Measurements from ENCODE around the gene NR2F1. TPM values are rescaled to one million over a fixed set of nuclear protein-coding genes. Genes with fewer than 3 reads are reported as not detected.

The NR2F1 gene
- total and polyA plus RNA-seq, 3 experiments from 2014 or later = not detected

DNA sequence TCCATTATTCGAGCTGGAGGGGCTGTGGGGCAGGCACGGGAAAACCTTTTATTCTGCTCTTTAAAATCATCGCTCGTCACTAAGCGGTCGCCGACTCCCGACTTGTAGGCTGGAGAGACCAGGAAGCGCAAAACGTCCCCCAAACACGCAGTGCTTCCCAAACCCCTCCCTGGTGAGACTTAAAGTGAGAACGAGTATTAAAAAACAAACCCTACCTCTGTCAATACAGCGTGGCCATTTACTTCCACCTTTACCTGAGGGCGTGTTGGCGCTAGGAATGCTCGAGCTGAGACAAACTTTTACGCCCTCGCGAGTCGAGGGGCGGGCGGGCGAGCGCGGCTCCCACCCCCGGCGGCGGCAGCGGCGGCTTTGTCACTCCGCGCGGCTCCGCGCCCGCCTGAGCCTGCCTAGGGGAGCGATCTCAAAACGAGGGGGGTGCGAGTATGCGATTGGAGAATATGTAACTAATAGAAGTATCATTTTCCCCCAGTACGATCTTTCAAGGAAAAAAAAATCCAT, 2.0 kb upstream of the NR2F1 start, which contains the start of gene NR2F1-AS1:
NR2F1-AS1 (minus strand) TSS at position 293 of the 519 bp plus-strand sequence.
- CTCF ChIA-PET = no interaction called here
- no peaks in the 10 kb centered on the region for H3K9me3 Mint-ChIP-seq
- Histone ChIP-seq H3K27ac (ENCODE audit: low read depth, low read length) (no peak within 1 kb of the TSS), H3K4me1 (ENCODE audit: insufficient read depth, low read length) (peaks cover 36% of the 10 kb centered on the region), H3K4me3 (ENCODE audit: low read length) (peak within 1 kb of the TSS; percentile 61), H3K9me3 (ENCODE audit: low read length) (no peaks in the 10 kb centered on the region), H3K36me3 (ENCODE audit: insufficient read depth, low read length) (no peaks in the 10 kb centered on the region), H3K27me3 (ENCODE audit: insufficient read depth, low read length, poor library complexity, severe bottlenecking) (peaks cover 70% of the 10 kb centered on the region)
- no peaks in the 10 kb centered on the region for H3K36me3 Mint-ChIP-seq
- peak within 1 kb of the TSS in 3 of 8 donors; percentile 27 to 39 (median 30) for H3K27ac Mint-ChIP-seq
- H3K4me1 Mint-ChIP-seq = peaks cover 16 to 33% (median 18%) of the 10 kb centered on the region in 3 donors
- no peak for DNase-seq
- H3K4me3 Mint-ChIP-seq = peak within 1 kb of the TSS in 3 of 7 donors; percentile 71 to 77 (median 76)
- POLR2A ChIA-PET = no interaction called here
- peaks cover 45 to 52% of the 10 kb centered on the region in 2 donors for H3K27me3 Mint-ChIP-seq

GRCh38 chr5:93582167-93582462, 907 bp upstream of the NR2F1 start:
- Mint-ChIP-seq H3K4me1 (peaks cover 19 to 36% (median 21%) of the 10 kb centered on the region in 3 donors), H3K36me3 (no peaks in the 10 kb centered on the region), H3K27me3 (peaks cover 50 to 51% of the 10 kb centered on the region in 2 donors), H3K9me3 (peaks cover 0 to 5% (median 0%) of the 10 kb centered on the region in 5 donors), H3K4me3 (no peak overlapping the region), H3K27ac (no peak overlapping the region)
- no peak overlapping the region for H3K4me3 ChIP-seq (ENCODE audit: low read length)
- CTCF ChIA-PET = interaction anchor here (1.9 kb wide), 1 partner anchor 219 kb away, joined by 6 read pairs; no protein-coding TSS in a partner anchor
- no peak for DNase-seq
- peaks cover 36% of the 10 kb centered on the region for H3K4me1 ChIP-seq (ENCODE audit: insufficient read depth, low read length)
- H3K27me3 ChIP-seq (ENCODE audit: insufficient read depth, low read length, poor library complexity, severe bottlenecking) = peaks cover 74% of the 10 kb centered on the region
- H3K36me3 ChIP-seq (ENCODE audit: insufficient read depth, low read length) = no peaks in the 10 kb centered on the region
- POLR2A ChIA-PET = no interaction called here
- no peaks in the 10 kb centered on the region for H3K9me3 ChIP-seq (ENCODE audit: low read length)
- H3K27ac ChIP-seq (ENCODE audit: low read depth, low read length) = no peak overlapping the region

- no peaks in the 10 kb centered on the region for H3K36me3 ChIP-seq (ENCODE audit: insufficient read depth, low read length)
- H3K27ac ChIP-seq (ENCODE audit: low read depth, low read length) = no peak overlapping the region
- H3K9me3 ChIP-seq (ENCODE audit: low read length) = no peaks in the 10 kb centered on the region
- H3K4me1 Mint-ChIP-seq = peaks cover 25 to 44% (median 29%) of the 10 kb centered on the region in 3 donors
- H3K9me3 Mint-ChIP-seq = peaks cover 0 to 15% (median 8%) of the 10 kb centered on the region in 5 donors
- peaks cover 36% of the 10 kb centered on the region for H3K4me1 ChIP-seq (ENCODE audit: insufficient read depth, low read length)
- ChIA-PET CTCF (interaction anchor here (1.1 to 1.9 kb wide), 2 partner anchors 218 to 223 kb away, joined by 3 to 6 read pairs; no protein-coding TSS in a partner anchor), POLR2A (no interaction called here)
- no peak overlapping the region for H3K4me3 ChIP-seq (ENCODE audit: low read length)
- no peak overlapping the region for H3K4me3 Mint-ChIP-seq
- peaks cover 73% of the 10 kb centered on the region for H3K27me3 ChIP-seq (ENCODE audit: insufficient read depth, low read length, poor library complexity, severe bottlenecking)
- H3K36me3 Mint-ChIP-seq = peaks cover 0 to 3% (median 0%) of the 10 kb centered on the region in 3 donors
- H3K27ac Mint-ChIP-seq = no peak overlapping the region
- no peak for DNase-seq
- peaks cover 49 to 54% of the 10 kb centered on the region in 2 donors for H3K27me3 Mint-ChIP-seq
Observed at GRCh38 chr5:93583439-93583767, 381 bp downstream of the NR2F1 start.

- Mint-ChIP-seq H3K27ac (peak overlapping the region in 1 of 8 donors; percentile 17), H3K4me1 (peaks cover 29 to 43% (median 29%) of the 10 kb centered on the region in 3 donors), H3K9me3 (peaks cover 3 to 19% (median 10%) of the 10 kb centered on the region in 5 donors), H3K36me3 (peaks cover 0 to 4% (median 4%) of the 10 kb centered on the region in 3 donors), H3K27me3 (peaks cover 49 to 53% of the 10 kb centered on the region in 2 donors), H3K4me3 (peak overlapping the region in 4 of 7 donors; percentile 27 to 66 (median 32))
- Histone ChIP-seq H3K4me1 (ENCODE audit: insufficient read depth, low read length) (peaks cover 32% of the 10 kb centered on the region), H3K36me3 (ENCODE audit: insufficient read depth, low read length) (no peaks in the 10 kb centered on the region), H3K27me3 (ENCODE audit: insufficient read depth, low read length, poor library complexity, severe bottlenecking) (peaks cover 72% of the 10 kb centered on the region), H3K4me3 (ENCODE audit: low read length) (no peak overlapping the region), H3K27ac (ENCODE audit: low read depth, low read length) (no peak overlapping the region), H3K9me3 (ENCODE audit: low read length) (no peaks in the 10 kb centered on the region)
- ChIA-PET CTCF (interaction anchor here (1.1 to 1.9 kb wide), 2 partner anchors 217 to 222 kb away, joined by 3 to 6 read pairs; no protein-coding TSS in a partner anchor), POLR2A (no interaction called here)
- peak in 1 of 5 donors; percentile 40 for DNase-seq
Observed at GRCh38 chr5:93583768-93584595, 960 bp downstream of the NR2F1 start.

DNA sequence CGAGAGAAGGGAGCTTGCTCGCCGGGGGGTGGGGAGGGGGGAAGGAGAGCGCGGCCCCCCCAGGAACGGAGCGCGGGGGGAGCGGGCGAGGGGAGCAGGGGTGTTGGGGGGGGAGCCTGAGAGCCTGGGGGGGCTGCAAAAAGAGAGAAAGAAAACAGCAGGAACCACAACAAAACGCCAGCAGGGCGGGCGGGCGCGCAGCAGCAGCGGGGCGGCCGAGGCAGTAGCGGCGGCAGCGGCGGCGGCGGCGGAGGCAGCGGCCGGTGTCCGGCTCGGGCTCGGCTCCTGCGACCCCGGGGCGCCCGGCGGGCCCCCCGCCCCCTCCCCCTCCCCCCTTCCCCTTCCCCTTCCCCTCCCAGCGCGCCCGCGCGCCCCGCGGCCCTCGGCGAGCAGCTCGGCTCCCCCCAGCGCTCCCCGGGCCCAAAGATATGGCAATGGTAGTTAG, 1.6 kb downstream of the NR2F1 start:
- Mint-ChIP-seq H3K4me3 (peak overlapping the region in 5 of 7 donors; percentile 15 to 69 (median 38)), H3K4me1 (peaks cover 29 to 41% (median 30%) of the 10 kb centered on the region in 3 donors), H3K9me3 (peaks cover 5 to 20% (median 10%) of the 10 kb centered on the region in 5 donors), H3K27ac (no peak overlapping the region), H3K27me3 (peaks cover 55 to 57% of the 10 kb centered on the region in 2 donors), H3K36me3 (peaks cover 0 to 5% (median 4%) of the 10 kb centered on the region in 3 donors)
- POLR2A ChIA-PET = no interaction called here
- CTCF ChIA-PET = no interaction called here
- H3K36me3 ChIP-seq (ENCODE audit: insufficient read depth, low read length) = no peaks in the 10 kb centered on the region
- no peak overlapping the region for H3K27ac ChIP-seq (ENCODE audit: low read depth, low read length)
- no peak for DNase-seq
- H3K4me1 ChIP-seq (ENCODE audit: insufficient read depth, low read length) = peaks cover 29% of the 10 kb centered on the region
- peaks cover 67% of the 10 kb centered on the region for H3K27me3 ChIP-seq (ENCODE audit: insufficient read depth, low read length, poor library complexity, severe bottlenecking)
- no peaks in the 10 kb centered on the region for H3K9me3 ChIP-seq (ENCODE audit: low read length)
- H3K4me3 ChIP-seq (ENCODE audit: low read length) = no peak overlapping the region

DNA sequence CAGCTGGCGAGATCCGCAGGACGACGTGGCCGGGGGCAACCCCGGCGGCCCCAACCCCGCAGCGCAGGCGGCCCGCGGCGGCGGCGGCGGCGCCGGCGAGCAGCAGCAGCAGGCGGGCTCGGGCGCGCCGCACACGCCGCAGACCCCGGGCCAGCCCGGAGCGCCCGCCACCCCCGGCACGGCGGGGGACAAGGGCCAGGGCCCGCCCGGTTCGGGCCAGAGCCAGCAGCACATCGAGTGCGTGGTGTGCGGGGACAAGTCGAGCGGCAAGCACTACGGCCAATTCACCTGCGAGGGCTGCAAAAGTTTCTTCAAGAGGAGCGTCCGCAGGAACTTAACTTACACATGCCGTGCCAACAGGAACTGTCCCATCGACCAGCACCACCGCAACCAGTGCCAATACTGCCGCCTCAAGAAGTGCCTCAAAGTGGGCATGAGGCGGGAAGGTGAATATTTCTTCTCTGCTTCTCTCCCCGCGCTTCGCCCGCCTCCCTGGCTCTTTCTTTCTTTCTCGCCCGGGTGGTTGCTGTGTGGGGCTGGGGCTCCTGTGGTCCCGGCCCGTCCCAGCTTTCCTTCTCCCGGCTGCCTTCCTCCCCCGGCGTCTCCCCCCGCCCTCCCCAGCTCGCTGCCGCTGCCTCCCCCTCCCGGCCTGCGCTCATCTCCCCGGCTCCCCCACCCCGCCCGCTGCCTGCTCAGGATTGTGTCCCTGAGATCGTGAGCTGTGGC, 2.2 kb downstream of the NR2F1 start:
- Histone ChIP-seq H3K36me3 (ENCODE audit: insufficient read depth, low read length) (no peaks in the 10 kb centered on the region), H3K27ac (ENCODE audit: low read depth, low read length) (no peak overlapping the region), H3K9me3 (ENCODE audit: low read length) (no peaks in the 10 kb centered on the region), H3K4me3 (ENCODE audit: low read length) (no peak overlapping the region), H3K27me3 (ENCODE audit: insufficient read depth, low read length, poor library complexity, severe bottlenecking) (peaks cover 61% of the 10 kb centered on the region), H3K4me1 (ENCODE audit: insufficient read depth, low read length) (peaks cover 23% of the 10 kb centered on the region)
- ChIA-PET CTCF (interaction anchor here (1.5 kb wide), 1 partner anchor 22 kb away, joined by 5 read pairs; no protein-coding TSS in a partner anchor), POLR2A (no interaction called here)
- no peak overlapping the region for H3K27ac Mint-ChIP-seq
- peaks cover 55 to 59% of the 10 kb centered on the region in 2 donors for H3K27me3 Mint-ChIP-seq
- H3K4me1 Mint-ChIP-seq = peaks cover 26 to 35% (median 29%) of the 10 kb centered on the region in 3 donors
- peak overlapping the region; percentile 54 to 80 (median 77) for H3K4me3 Mint-ChIP-seq
- DNase-seq = no peak
- H3K36me3 Mint-ChIP-seq = peaks cover 0 to 5% (median 4%) of the 10 kb centered on the region in 3 donors
- peaks cover 5 to 20% (median 10%) of the 10 kb centered on the region in 5 donors for H3K9me3 Mint-ChIP-seq

DNA sequence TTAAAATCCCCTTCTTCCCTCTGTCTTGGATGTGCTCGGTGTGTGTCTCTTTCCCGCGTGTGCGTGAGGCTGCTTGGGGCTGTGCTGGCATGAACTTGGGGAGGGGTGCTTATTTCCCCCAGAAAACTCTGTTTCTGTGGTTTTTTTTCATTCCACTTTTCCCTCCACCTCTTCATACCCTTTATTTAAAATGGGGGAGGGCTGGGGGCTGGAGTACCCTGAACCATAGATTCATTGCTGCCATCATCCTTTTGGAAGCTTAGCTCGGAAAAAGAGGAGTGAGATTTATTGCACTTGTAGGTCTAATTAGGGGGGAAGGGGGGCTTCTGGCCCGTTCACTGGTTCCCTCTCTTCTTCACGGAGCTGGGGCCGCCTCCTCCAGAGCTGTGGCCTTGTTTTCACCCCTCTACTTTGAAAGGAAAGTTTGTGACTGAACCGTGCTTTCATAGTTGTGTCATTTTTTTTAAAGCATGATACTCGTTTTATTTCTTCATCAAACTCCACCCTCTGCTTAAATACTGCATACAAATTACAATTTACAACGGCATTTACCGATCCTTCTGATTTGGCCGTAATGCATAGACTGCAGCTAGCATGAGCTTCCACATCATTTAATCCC, 2.9 kb downstream of the NR2F1 start:
- Histone ChIP-seq H3K27me3 (ENCODE audit: insufficient read depth, low read length, poor library complexity, severe bottlenecking) (peaks cover 55% of the 10 kb centered on the region), H3K9me3 (ENCODE audit: low read length) (no peaks in the 10 kb centered on the region), H3K27ac (ENCODE audit: low read depth, low read length) (no peak overlapping the region), H3K4me3 (ENCODE audit: low read length) (no peak overlapping the region), H3K36me3 (ENCODE audit: insufficient read depth, low read length) (no peaks in the 10 kb centered on the region), H3K4me1 (ENCODE audit: insufficient read depth, low read length) (peaks cover 16% of the 10 kb centered on the region)
- H3K9me3 Mint-ChIP-seq = peaks cover 5 to 20% (median 10%) of the 10 kb centered on the region in 5 donors
- H3K36me3 Mint-ChIP-seq = peaks cover 0 to 5% (median 4%) of the 10 kb centered on the region in 3 donors
- ChIA-PET POLR2A (no interaction called here), CTCF (interaction anchor here (1.5 kb wide), 1 partner anchor 21 kb away, joined by 5 read pairs; no protein-coding TSS in a partner anchor)
- no peak for DNase-seq
- peaks cover 19 to 28% (median 23%) of the 10 kb centered on the region in 3 donors for H3K4me1 Mint-ChIP-seq
- H3K27me3 Mint-ChIP-seq = peaks cover 56 to 59% of the 10 kb centered on the region in 2 donors
- H3K4me3 Mint-ChIP-seq = peak overlapping the region; percentile 54 to 80 (median 77)
- H3K27ac Mint-ChIP-seq = peak overlapping the region in 2 of 8 donors; percentile 29 to 32

All from CD8-positive, alpha-beta memory T cell (primary cell).